Large intestine (tissue), 3 donors: ENCODE results near the gene CAMTA1. TPM values are rescaled to one million over a fixed set of nuclear protein-coding genes. Genes with fewer than 3 reads are reported as not detected.

Experiments used
- DNase-seq, 2 donors: peaks; one replicate each; pipeline versions ENCODE4 v3.0.0 to v3.0.0-alpha.2; 2013
- H3K27ac ChIP-seq: one replicate; pipeline ENCODE4 v1.5.1; 2013; ENCODE audit warnings: low read length
- H3K27me3 ChIP-seq: 2 replicates; pipeline ENCODE4 v1.6.1; 2013; ENCODE audit warnings: low read length; ENCODE audit not compliant: control insufficient read depth, insufficient read depth
- H3K36me3 ChIP-seq: 2 replicates; pipeline ENCODE4 v1.6.1; 2013; ENCODE audit warnings: low read length; ENCODE audit not compliant: control insufficient read depth, insufficient read depth
- H3K4me1 ChIP-seq: one replicate; pipeline ENCODE4 v1.6.1; 2013; ENCODE audit warnings: low read length; ENCODE audit not compliant: control insufficient read depth, insufficient read depth
- H3K4me3 ChIP-seq: one replicate; pipeline ENCODE4 v1.5.1; 2013; ENCODE audit warnings: low read length
- H3K9me3 ChIP-seq: one replicate; pipeline ENCODE4 v1.6.1; 2013; ENCODE audit warnings: mild to moderate bottlenecking, low read depth, low read length, moderate library complexity; ENCODE audit not compliant: control insufficient read depth
- WGBS: methylation state at CpG from one replicate; pipeline ENCODE4 v1.1.5; 2013; ENCODE audit warnings: low lambda C conversion rate; ENCODE audit not compliant: insufficient coverage; 5-methylcytosine and 5-hydroxymethylcytosine counted together
- polyA plus RNA-seq: library from polyadenylated mRNA; unstranded; fragments of 120-200 nt; gene quantifications from one replicate; pipeline ENCODE4 v1.2.1, GENCODE V29; 2013

The CAMTA1 gene
- polyA plus RNA-seq, 1 donor = 67.9 TPM

- no CpG with 5 or more reads among the region's 5 CpGs for WGBS
- Histone ChIP-seq H3K36me3 (no peaks in the 10 kb centered on the region), H3K27ac (no peak overlapping the region), H3K4me3 (no peak overlapping the region), H3K9me3 (no peaks in the 10 kb centered on the region), H3K4me1 (no peaks in the 10 kb centered on the region), H3K27me3 (no peaks in the 10 kb centered on the region)
- DNase-seq = no peak
These were observed 649.3 kb downstream of the CAMTA1 start for GRCh38 chr1:7434566-7434965.

DNA sequence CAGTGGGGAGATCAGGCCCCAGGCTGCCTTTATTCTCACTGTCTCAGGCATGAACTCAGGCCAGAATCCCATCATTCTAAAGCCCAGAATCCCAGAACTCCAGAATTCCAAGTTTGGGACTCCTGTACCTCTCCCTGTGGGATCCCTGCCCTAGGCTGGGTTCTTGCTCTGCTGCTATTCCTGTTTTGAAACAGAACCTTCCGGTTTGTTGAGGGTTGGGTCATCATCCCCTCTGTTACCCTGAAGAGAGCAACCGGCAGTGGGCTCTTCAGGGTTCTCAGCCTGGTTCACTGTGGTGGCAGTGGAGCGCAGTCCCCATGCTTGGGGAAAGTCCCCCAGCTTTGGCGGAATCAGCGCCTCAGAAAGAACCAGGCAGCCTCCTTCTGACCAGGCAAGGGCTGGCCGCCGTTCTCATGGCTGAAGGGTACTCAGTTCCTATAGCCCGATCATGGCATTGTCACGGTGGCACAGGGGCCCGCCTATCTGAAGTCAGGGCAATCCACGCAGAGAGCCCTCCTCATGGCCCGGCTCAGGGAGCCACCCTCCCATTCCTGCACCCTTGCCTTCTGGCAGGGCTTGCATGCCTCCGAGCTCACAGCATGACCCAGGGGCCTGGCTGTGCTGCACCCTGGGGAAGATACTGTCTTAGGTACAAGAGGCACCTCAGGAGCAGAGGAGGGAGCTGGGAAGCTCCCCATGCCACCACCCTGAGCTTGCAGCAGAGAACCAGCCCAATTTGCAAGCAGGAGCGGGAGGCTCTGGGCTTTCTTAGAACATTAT is 650.2 kb downstream of the CAMTA1 start:
- no peak overlapping the region for H3K27ac ChIP-seq
- no peaks in the 10 kb centered on the region for H3K4me1 ChIP-seq
- H3K9me3 ChIP-seq = no peaks in the 10 kb centered on the region
- H3K4me3 ChIP-seq = no peak overlapping the region
- no CpG with 5 or more reads among the region's 14 CpGs for WGBS
- H3K27me3 ChIP-seq = no peaks in the 10 kb centered on the region
- H3K36me3 ChIP-seq = no peaks in the 10 kb centered on the region
- DNase-seq = no peak

DNA sequence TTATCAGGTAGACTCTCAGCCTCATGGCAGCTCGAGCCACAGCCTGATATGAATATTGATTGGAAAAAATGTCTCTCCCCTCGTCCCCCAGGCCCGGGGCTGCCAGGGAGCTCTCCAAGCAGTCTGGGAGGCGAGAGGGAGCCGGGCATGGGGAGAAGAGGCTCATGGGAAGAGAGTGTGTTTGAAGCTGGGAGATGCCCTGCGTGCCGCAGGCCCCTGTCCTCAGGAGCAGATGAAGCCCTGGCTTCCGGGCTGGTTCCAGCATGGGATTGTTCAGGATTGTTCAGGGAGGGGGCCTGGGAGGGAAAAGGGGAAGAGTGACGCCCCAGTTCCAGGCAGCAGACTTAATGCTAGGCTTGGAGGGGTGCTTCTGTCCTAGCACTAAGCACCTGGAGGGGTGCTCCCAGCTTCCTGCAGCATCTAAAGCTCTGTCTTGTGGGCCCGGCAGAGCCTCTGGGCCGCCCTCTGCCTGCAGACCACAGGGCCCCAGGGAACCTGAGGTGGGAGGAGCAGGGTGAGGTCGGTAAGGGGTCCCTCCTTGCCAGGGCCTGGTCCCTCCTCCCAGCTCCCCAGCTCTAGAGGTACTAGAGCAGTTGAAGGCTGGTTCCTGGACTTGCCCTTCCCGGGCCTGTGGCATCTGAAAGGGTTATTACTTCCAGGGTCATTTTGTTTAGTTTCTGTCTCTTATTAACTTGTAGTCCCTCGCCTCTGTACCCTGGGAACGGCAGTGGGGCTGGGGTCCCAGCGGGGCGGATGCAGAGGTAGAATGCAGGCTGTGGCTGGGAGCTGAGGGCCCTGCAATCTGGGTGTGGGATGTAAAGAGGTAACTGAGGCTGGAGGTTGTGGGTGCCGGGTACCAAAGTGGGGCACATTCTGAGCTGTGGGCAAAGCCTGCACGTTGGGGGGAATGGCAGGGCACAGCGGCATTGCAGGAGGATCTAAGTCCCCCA is 651.1 kb downstream of the CAMTA1 start:
- no peak for DNase-seq
- WGBS = no CpG with 5 or more reads among the region's 20 CpGs

GRCh38 chr1:7437036-7437435 is 651.8 kb downstream of the CAMTA1 start:
- no CpG with 5 or more reads among the region's 9 CpGs for WGBS
- no peak for DNase-seq
- Histone ChIP-seq H3K4me1 (no peaks in the 10 kb centered on the region), H3K4me3 (no peak overlapping the region), H3K9me3 (no peaks in the 10 kb centered on the region), H3K27me3 (no peaks in the 10 kb centered on the region), H3K36me3 (no peaks in the 10 kb centered on the region), H3K27ac (no peak overlapping the region)

More for the DNA sequence above, 651.1 kb downstream of the CAMTA1 start:
- Histone ChIP-seq H3K36me3 (no peaks in the 10 kb centered on the region), H3K4me3 (no peak overlapping the region), H3K9me3 (no peaks in the 10 kb centered on the region), H3K27me3 (no peaks in the 10 kb centered on the region), H3K4me1 (no peaks in the 10 kb centered on the region), H3K27ac (no peak overlapping the region)

DNA sequence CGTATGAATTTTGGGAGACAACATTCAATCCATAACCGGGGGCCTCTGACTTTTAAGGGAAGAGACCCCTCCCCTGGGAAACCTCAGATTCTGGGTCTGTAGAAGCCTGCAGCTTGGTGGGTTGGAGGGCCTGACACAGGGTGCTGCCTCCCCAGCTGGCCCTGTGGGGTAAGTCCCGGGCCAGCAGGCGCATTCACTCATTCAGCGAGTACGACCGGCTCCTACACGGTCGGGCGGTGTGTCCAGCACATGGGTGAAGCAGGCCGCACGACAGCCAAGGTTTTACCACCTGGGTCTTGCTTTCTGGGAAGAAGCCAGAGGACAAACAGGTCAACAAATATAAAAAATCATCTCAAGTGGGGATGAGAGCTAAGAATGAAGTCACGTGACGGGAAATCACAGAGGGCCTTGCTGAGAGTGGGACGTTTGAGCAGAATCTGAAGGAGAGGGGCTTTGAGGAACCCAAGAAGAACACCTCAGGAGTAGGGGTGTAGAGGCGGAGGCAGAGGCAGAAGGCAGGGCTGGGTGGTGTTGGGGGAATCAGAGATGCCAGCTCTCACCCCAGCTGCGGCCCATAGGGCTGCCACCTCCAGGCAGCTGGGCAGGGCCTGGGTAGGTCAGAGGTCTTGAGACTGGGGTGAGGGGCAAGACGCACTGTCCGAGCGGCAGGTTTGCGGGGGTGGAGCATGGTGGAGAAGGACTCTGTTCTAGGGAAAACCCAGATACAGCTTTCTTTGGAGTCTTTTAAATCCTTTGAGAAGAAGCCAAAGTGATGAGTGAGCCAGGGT is 652.5 kb downstream of the CAMTA1 start:
- no peaks in the 10 kb centered on the region for H3K4me1 ChIP-seq
- no peaks in the 10 kb centered on the region for H3K27me3 ChIP-seq
- DNase-seq = no peak
- WGBS = 80% methylated on average over 1 of the region's 21 CpGs
- no peak overlapping the region for H3K4me3 ChIP-seq
- H3K36me3 ChIP-seq = no peaks in the 10 kb centered on the region
- no peaks in the 10 kb centered on the region for H3K9me3 ChIP-seq
- H3K27ac ChIP-seq = no peak overlapping the region

GRCh38 chr1:7438396-7438785 is 653.1 kb downstream of the CAMTA1 start:
- H3K27ac ChIP-seq = no peak overlapping the region
- no peak for DNase-seq
- no peaks in the 10 kb centered on the region for H3K36me3 ChIP-seq
- no peak overlapping the region for H3K4me3 ChIP-seq
- H3K9me3 ChIP-seq = no peaks in the 10 kb centered on the region
- no CpG with 5 or more reads among the region's 7 CpGs for WGBS
- H3K27me3 ChIP-seq = no peaks in the 10 kb centered on the region
- H3K4me1 ChIP-seq = no peaks in the 10 kb centered on the region

DNA sequence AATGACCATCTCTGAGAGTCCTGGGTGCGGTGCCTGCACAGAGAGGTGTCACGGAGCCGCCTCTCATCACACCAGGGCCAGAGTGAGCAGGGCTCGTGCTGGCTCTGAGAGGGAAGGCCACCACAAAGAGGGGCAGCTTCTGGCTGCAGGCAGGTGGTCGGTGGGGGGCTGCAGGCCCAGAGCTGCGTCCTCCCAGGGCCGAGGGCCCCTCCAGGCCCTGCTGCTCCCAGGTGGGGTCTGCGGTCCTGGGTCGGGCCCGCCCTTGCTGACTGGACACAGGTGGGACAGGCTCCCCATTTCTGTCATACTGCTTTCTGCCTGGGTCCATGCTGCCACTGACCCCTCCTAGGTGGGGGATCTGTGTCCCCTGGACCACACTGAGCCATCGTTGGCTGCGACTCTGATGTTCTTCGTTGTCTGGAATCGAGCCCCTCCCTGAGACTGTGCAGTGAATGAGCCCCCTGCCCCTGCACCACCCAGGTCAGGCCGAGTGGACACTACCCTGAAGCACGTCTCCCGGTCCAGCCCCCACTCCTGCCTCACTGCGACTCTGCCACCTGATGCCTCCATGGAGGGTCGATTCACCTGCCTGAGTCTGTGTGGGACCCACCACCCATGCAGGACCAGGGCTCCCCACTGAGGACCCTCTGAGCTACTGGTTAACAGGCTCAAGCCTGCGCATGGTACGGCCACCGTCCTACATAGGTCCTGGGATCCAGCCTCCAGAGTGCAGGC is 653.8 kb downstream of the CAMTA1 start:
- Histone ChIP-seq H3K4me3 (no peak overlapping the region), H3K27ac (no peak overlapping the region), H3K4me1 (no peaks in the 10 kb centered on the region), H3K36me3 (no peaks in the 10 kb centered on the region), H3K9me3 (no peaks in the 10 kb centered on the region), H3K27me3 (no peaks in the 10 kb centered on the region)
- no peak for DNase-seq
- WGBS = no CpG with 5 or more reads among the region's 22 CpGs

- Histone ChIP-seq H3K9me3 (no peaks in the 10 kb centered on the region), H3K4me1 (no peaks in the 10 kb centered on the region), H3K27me3 (no peaks in the 10 kb centered on the region), H3K4me3 (no peak overlapping the region), H3K36me3 (no peaks in the 10 kb centered on the region), H3K27ac (no peak overlapping the region)
- DNase-seq = no peak
- 94% methylated on average over 3 of the region's 13 CpGs for WGBS
These were observed 654.9 kb downstream of the CAMTA1 start for GRCh38 chr1:7440154-7440553.

DNA sequence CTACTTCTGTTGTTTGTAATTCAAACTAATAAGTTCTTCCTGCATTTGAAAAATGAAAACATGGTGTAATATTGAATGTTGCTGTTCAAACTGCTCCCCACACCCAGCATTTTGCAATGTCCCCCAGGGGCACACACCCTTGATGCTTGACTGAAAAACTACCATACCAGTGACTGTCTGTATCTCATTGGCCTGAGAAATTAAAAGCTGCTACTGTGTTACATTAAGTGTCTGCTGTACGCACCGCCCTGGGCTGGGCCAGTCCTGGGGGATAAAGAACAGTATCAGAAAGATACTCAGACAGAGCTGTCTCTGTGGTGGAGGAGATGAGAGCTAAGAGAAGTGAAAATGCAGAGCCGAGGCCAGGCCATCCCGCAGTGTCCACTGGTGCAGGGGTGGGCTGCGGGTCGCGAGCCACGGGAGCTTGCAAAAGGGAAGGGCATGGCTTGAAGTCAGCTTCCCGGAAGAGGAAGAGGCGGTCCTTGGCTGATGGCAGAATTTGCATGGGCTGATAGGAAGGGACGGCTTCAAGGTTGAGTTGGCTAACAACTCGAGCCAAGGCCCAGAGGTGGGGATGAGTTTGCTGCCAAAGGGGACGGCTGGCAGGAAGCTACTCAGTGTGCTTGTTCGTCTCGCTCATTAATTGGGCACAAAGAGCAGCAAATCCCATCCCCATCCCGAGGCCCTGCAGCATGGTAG is 656.0 kb downstream of the CAMTA1 start:
- Histone ChIP-seq H3K27me3 (no peaks in the 10 kb centered on the region), H3K4me3 (no peak overlapping the region), H3K36me3 (no peaks in the 10 kb centered on the region), H3K27ac (no peak overlapping the region), H3K9me3 (no peaks in the 10 kb centered on the region), H3K4me1 (no peaks in the 10 kb centered on the region)
- WGBS = no CpG with 5 or more reads among the region's 16 CpGs
- no peak for DNase-seq
